GM19455 (cell line): ENCODE results near the gene CFAP46.
"Not testable (repeated sequence)": the region's sequence is repeated elsewhere in the genome, so short reads cannot be mapped to it uniquely, and the experiment has no call there.

Experiments
- ATAC-seq: cut with Tn5 transposase; IDR thresholded peaks from one replicate; pipeline ENCODE4 v1.9.1; 2021; ENCODE audit not compliant: unreplicated experiment

CFAP46 gene

GRCh38 chr10:132901351-132901750, 41.0 kb downstream of the CFAP46 start:
- no peak for ATAC-seq

- no peak for ATAC-seq
Measured at GRCh38 chr10:132900211-132900756, 42.1 kb downstream of the CFAP46 start.

- no peak for ATAC-seq
Measured at GRCh38 chr10:132899751-132900065, 42.7 kb downstream of the CFAP46 start.

GRCh38 chr10:132899054-132899750, 43.2 kb downstream of the CFAP46 start:
- no peak for ATAC-seq

GRCh38 chr10:132898391-132899053, 43.8 kb downstream of the CFAP46 start:
- no peak for ATAC-seq

GRCh38 chr10:132897516-132898381, 44.6 kb downstream of the CFAP46 start:
- no peak for ATAC-seq

GRCh38 chr10:132893786-132894185, 48.6 kb downstream of the CFAP46 start:
- ATAC-seq: not testable (repeated sequence)

- no peak for ATAC-seq
Measured at GRCh38 chr10:132893090-132893489, 49.3 kb downstream of the CFAP46 start.

- ATAC-seq: no peak
Measured at GRCh38 chr10:132892004-132892403, 50.4 kb downstream of the CFAP46 start.

GRCh38 chr10:132891368-132891767, 51.0 kb downstream of the CFAP46 start:
- no peak for ATAC-seq

GRCh38 chr10:132890301-132890700, 52.1 kb downstream of the CFAP46 start:
- ATAC-seq: no peak

- ATAC-seq: no peak
Measured at GRCh38 chr10:132889556-132889955, 52.8 kb downstream of the CFAP46 start.

- ATAC-seq: no peak
Measured at GRCh38 chr10:132888898-132889490, 53.4 kb downstream of the CFAP46 start.

- not testable (repeated sequence) for ATAC-seq
Measured at GRCh38 chr10:132888446-132888845, 53.9 kb downstream of the CFAP46 start.

- ATAC-seq: no peak
Measured at GRCh38 chr10:132886211-132887099, 55.9 kb downstream of the CFAP46 start.

- ATAC-seq: no peak
Measured at GRCh38 chr10:132885451-132886210, 56.7 kb downstream of the CFAP46 start.

GRCh38 chr10:132884691-132885271, 57.6 kb downstream of the CFAP46 start:
- no peak for ATAC-seq

GRCh38 chr10:132884041-132884440, 58.3 kb downstream of the CFAP46 start:
- ATAC-seq: no peak

- ATAC-seq: no peak
Measured at GRCh38 chr10:132883391-132883881, 58.9 kb downstream of the CFAP46 start.
